ENCODE results near the gene GABBR1.

Gene GABBR1

DNA sequence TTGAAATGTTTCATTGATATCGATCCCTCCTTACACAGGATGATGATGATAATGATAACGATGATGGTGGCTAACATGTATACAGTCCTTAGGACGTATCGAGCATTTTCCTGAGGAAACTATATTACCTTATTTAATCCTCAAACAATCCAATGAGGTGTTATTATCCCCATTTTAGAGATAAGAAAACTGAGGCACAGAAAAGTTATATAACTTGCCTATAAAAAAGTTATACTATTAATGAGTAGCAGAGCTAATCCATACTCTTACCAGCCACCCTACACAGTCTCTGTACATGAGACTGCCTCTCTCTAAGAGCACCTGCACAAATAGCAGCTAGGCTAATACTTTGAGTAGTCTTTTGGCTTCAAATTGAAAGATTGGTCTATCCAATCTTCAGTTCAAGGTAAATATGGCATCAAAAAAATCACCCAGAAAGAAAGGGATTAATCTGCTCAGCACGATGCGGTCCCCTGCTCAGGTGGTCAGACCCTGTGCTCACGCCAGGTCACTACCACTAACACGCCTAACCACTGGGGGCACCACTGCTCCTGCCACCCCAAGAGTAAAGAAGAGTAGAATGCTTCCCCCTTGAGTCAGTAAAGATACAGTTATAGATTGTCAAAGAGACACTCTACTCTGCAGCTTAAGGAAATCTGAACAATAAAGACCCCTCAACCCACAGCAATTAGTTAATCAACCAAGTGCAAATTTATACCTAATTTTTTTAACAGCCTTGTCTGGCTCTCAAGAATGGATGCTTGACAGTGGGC, 15.0 kb downstream of the GABBR1 start:
- no peak for DNase-seq

GRCh38 chr6:29611426-29611825, 21.6 kb downstream of the GABBR1 start:
- DNase-seq: no peak

- no peak for DNase-seq
Measured at GRCh38 chr6:29610540-29610939, 22.4 kb downstream of the GABBR1 start.

- DNase-seq: no peak
Measured at GRCh38 chr6:29608131-29608530, 24.9 kb downstream of the GABBR1 start.

DNA sequence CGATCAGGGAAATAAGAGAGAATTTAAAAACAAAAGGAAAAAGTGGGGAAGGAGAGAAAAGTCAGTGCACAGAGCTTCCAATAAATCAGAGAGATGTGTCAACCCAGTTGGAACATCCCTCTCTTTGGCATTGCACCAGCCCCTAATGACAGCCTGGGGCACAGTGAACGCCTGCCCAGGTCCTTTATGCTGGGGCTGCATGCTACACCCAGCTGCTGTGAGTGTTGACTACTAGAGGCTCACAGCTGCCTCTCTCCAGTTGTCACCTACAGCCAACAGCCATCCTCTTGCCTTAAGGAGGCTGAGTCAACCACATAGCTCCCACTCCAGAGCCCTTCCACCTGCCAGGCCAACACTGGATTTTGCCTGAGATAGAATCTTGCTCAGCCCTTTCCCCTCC, 29.1 kb downstream of the GABBR1 start:
- DNase-seq: no peak

- DNase-seq: no peak
Measured at GRCh38 chr6:29603456-29603855, 29.5 kb downstream of the GABBR1 start.

DNA sequence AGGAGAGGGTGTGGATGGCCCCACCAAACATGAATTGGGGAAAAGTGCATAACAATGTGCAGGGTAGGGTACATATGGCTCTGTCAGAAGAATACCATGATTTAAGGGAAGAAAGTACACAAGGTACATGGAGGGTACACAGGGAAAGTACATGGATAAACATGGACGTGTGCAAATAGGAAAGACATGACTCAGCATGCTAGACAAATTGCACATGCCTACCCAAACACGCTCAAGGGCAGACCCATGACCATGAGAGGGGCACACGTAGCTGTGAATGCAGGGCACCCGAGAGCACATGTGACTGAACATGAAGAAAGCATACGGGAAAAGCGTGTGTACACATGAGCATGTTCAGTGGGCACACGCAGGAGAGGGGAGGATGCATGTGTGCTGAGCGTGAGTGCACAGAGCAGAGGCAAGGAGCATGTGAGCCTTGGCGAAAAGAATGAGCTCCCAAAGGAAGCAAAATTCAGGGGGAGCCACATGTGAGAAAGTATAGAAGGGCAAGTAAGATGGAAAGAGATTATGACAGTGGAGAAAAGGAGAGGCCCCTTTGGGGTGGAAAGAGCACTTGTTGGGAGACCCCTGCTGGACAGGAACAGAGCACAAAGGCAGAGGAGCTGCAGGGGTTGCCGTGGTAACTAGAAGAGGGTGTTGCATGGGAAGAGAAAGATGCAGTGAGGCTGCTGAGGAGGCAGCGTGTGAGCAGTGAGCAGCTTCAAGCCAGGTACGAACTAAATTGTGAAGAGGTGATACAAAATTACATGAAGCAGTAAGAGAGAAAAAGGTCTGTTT, 30.2 kb downstream of the GABBR1 start:
- no peak for DNase-seq

DNA sequence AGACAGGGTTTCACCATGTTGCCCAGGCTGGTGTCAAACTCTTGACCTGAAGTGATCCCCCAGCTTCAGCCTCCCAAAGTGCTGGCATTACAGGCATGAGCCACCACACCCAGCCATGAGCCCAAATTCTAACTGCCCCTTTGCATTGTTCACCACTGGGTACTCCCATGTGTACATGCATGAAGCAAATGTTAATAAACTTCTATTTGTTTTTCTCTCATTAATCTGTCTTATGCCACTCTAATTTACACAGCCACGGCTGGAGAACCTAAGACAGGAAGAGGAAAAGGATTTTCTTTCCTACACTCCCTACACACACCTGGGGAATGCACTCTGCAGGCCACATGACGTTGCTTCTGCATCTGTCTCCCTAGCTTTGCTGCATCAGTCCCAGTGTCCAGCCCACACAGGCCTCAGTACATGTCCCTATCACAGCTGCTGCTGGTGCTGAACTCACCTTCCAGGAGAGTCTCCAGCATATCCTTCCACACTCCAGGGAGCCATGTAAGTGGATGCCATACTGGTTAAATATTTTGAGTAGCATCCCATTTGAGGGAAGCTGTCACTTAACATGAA, 34.7 kb downstream of the GABBR1 start:
- DNase-seq: no peak

DNA sequence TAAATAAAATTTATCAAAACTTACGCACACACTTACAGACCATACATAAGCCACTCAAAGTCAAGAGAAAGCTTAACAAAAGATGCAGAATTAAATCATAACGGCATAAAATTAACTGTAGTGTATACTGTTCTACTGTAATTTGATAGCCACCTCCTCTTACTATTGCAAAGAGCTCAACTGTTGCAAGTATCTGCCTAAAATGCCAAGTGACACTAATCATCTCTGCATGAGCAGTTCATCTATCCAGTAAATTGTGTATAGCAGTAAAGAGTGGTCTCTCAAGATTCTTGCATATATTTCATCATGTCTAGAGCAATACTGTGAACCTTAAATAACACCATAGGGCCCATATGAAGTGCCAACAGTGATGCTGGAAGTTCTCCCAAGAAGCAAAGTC, 35.8 kb downstream of the GABBR1 start:
- no peak for DNase-seq

- DNase-seq: no peak
Measured at GRCh38 chr6:29596381-29596900, 36.5 kb downstream of the GABBR1 start.

DNA sequence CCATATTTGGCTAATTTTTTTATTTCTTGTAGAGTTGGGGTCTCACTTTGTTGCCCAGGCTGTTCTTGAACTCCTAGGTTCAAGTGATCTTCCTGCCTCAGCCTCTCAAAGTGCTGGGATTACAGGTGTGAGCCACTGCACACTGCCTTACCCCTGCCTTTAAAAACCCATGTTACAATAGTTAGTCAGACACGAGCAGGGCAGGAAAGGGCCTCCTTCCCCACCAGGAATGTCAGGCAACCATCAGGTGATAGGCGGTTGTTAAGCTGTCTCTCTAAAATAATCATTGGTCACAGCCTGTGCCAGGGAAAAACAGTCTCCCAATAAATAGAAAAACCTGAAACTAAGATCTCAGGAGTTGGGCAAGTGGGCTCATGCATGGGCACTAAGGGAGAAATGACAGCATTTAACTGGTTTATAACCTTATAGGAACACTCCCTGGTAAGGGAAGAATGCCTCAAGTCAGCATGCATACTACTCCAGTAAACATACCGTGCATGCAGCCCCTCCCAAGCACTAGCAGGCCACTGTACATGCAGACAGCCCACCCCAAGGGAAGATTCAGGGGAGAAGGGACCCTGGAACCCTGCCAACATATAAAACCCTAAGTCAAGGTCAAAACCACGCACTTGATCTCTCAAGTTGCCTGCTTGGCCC, 39.7 kb downstream of the GABBR1 start:
- DNase-seq: no peak

- no peak for DNase-seq
Measured at GRCh38 chr6:29591677-29592076, 41.3 kb downstream of the GABBR1 start.

DNA sequence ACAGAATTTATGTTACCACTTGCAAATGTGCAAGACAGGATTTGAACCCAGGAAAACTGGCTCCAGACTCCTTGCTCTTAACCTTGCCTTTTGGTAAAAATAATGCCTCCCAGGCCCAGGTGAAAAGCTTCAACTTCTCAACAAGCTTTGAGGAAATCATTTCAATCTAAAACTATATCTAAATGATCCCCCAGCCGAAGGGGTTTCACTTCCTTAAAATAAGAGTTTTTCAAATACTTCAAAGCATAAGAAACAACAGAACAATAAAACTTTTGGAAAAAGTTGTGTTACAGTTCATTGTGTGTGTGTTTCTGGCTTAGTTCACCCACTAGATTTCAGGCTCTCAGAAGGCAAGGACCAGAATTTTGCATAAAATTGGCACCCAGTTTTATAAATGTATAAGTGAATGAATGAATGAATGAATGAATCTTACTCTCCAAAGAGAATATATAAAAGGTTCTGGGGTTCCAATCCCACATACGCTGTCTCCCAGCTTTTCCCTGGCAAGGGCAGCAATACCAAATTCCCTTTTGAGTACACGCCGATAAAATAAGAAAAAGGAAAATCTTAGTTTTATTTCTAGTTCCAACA, 42.7 kb downstream of the GABBR1 start:
- no peak for DNase-seq

DNA sequence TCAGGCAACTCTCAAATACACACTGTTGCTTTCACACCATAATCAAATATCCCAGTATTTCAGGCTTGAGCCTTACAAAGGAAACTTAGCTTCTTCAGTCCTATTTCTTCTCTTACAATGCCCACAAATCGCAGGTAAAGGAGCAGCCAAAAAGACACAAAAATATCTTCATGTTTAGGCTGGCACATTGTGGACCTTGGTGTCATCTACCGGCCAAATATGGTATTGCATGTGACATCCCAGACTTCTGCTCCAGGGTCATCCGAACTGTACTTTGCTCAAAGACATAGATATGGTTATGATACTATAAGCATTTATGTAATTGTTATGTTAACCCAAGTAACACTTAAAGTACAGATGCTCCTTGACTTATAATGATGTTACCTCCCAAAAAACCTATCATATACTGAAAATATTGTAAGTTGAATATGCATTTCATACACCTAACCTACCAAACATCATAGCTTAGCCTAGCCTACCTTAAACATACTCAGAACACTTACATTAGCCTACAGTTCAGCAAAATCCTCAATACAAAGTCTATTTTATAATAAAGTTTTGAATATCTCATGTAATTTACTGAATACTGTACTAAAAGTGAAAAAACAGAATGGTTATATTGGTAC, 43.4 kb downstream of the GABBR1 start:
- peak; percentile 57 for DNase-seq

DNA sequence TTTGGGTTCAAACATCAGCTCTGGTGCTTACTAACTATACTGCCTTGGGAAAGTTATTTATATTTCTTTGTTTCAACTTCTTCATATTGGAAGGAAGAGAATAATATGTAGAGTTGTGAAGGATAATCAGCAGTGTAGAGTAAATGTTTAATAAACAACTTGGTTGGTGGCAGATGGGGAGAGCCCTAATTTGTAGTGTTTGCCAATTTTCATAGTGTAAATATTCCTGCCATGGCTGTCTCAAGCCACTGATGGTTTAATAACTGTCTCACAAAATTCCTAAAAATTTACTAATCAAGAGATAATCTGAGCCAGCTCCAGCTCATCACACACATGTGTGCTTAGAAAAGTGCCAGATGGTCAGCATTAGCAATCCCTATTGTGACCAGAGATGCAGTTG, 48.2 kb downstream of the GABBR1 start, which contains the start of gene OR2H2:
Gene OR2H2 (plus strand): TSS at position 301 of the 400 bp plus-strand sequence. CDS start 2,824 bp downstream, outside the sequence.
- no peak for DNase-seq

GRCh38 chr6:29577544-29577943, 55.4 kb downstream of the GABBR1 start:
- DNase-seq: no peak

DNA sequence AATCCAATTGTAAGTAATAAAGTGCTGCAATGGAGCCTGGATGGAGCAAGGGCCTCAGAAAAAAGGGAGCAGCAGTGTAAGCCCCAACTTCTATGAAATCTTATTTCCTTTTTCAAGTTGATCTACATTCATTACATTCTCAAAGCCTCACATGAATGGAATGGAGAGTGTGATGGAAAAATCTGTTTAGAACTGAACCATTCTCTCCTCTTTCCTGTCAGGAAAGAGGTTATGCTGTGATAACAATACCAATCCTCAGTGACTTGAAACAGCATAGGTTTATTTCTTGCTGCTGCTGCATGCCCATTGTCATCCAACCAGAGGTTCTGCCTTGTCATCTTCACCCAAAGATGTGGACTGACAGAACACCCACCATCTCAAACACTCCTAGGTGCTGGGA, 56.9 kb downstream of the GABBR1 start:
- DNase-seq: no peak

DNA sequence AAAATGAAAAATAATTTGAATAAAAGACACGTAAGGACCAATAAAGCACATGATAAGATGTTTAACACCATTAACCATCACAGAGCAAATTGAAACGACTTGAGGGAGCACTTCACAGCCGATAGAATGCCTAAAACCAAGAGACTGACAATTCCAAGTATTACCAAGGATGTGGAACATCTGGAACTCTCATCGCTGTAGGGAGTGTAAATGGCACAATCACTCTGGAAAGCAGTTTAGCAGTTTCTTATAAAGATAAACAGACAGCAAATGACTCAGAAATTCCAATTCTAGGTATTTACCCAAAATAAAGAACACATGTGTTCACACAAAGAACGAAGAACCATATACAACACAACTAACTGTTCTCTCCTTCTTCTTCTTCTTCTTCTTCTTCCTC, 65.0 kb downstream of the GABBR1 start:
- no peak for DNase-seq

GRCh38 chr6:29567541-29567940, 65.4 kb downstream of the GABBR1 start:
- no peak for DNase-seq

- no peak for DNase-seq
Measured at GRCh38 chr6:29566856-29567255, 66.1 kb downstream of the GABBR1 start.

GRCh38 chr6:29564875-29565274, 68.1 kb downstream of the GABBR1 start:
- DNase-seq: no peak

DNA sequence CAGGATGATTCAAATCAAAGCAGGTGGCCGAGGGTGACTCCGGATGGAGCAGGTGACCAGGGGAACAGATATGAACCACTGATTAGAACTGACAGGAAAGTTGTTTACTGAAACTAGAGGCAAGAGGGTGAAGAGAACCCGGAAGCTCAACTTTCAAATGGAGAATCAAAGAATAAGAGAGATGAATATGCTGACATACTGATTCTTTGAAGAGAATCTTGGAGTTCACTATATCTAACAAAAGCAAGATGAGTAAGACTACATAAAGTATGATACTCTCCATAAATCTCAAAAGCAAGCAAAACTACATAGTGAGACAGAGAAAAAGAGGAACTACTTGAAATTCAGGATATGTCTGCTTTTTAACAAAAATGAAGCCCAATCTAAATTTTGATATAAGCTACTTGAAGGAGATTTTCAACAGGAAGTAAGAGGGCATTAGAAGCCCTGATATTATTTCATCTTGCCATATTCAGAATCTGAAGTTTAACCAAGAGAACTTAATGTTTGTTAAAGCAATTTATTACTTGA, 69.5 kb downstream of the GABBR1 start:
- DNase-seq: no peak

All from right forelimb (tissue), 1 donor.